HEK293 (cell line): ENCODE results near the gene SH3BGRL3.

Source experiments
- CTCF ChIA-PET: fragments of 350-600 bp; formaldehyde crosslinking; extraction: SDS; loops from one replicate; lab custom pipeline; 2021; ENCODE audit warnings: antibody characterized with exemption; lab: Yijun Ruan, JAX
- POLR2A ChIA-PET: fragments of 300-600 bp; formaldehyde crosslinking; extraction: SDS; loops from one replicate; lab custom pipeline; 2020; ENCODE audit warnings: antibody characterized with exemption, inconsistent platforms; lab: Yijun Ruan, JAX
- H3K27ac ChIP-seq: fragments of 200-500 bp; sonication (Bioruptor generic); 2 replicates; pipeline ENCODE4 v1.5.1; 2014; ENCODE audit warnings: low read depth, low read length, control low read depth, inconsistent platforms; ENCODE audit errors: extremely low read depth
- H3K36me3 ChIP-seq, 2 experiments: fragments of 200-500 bp in 1 of 2; sonication (Bioruptor generic) in 1 of 2; 1 replicate in 1 of 2; 2 replicates in 1 of 2; pipeline ENCODE4 v1.5.1; 2014 to 2017; ENCODE audit warnings: inconsistent platforms in 2 of 2, low read length in 2 of 2; ENCODE audit not compliant: control insufficient read depth in 2 of 2, insufficient read depth in 1 of 2
- H3K4me1 ChIP-seq: fragments of 200-500 bp; sonication (Bioruptor generic); 2 replicates; pipeline ENCODE4 v1.5.1; 2014; ENCODE audit warnings: mild to moderate bottlenecking, low read length, inconsistent platforms; ENCODE audit not compliant: control insufficient read depth, insufficient read depth
- H3K4me3 ChIP-seq: 2 replicates; pipeline ENCODE4 v1.5.1; 2011; ENCODE audit warnings: low read depth, mild to moderate bottlenecking, control low read depth, low read length, moderate library complexity
- H3K9me3 ChIP-seq: fragments of 200-500 bp; sonication (Bioruptor generic); 2 replicates; pipeline ENCODE4 v1.5.1; 2014; ENCODE audit warnings: low read depth, low read length, inconsistent platforms; ENCODE audit not compliant: control insufficient read depth, insufficient read depth
- EGR2 ChIP-seq: fragments of 450-650 bp; formaldehyde crosslinking; IDR thresholded peaks from 2 replicates; pipeline ENCODE4 v1.5.1; 2016; ENCODE audit warnings: low read depth, missing biosample characterization, missing genetic modification characterization
- HOXA7 ChIP-seq: sonication (generic); formaldehyde crosslinking; IDR thresholded peaks from 2 replicates; pipeline ENCODE4 v1.8.1; 2022; ENCODE audit warnings: missing genetic modification reagents, borderline replicate concordance
- HOXD13 ChIP-seq: sonication (generic); formaldehyde crosslinking; IDR thresholded peaks from 2 replicates; pipeline ENCODE4 v1.8.0; 2022; ENCODE audit warnings: missing genetic modification reagents, borderline replicate concordance
- KLF1 ChIP-seq: fragments of 450-650 bp; formaldehyde crosslinking; IDR thresholded peaks from 2 replicates; pipeline ENCODE4 v1.5.1; 2016; ENCODE audit warnings: missing biosample characterization, missing genetic modification characterization
- KLF7 ChIP-seq: fragments of 450-650 bp; formaldehyde crosslinking; IDR thresholded peaks from 2 replicates; pipeline ENCODE4 v1.5.1; 2016; ENCODE audit warnings: missing biosample characterization, missing genetic modification characterization, borderline replicate concordance
- MEIS1 ChIP-seq: sonication (generic); formaldehyde crosslinking; IDR thresholded peaks from 2 replicates; pipeline ENCODE4 v1.8.1; 2022; ENCODE audit warnings: missing genetic modification reagents, mild to moderate bottlenecking, borderline replicate concordance
- OSR2 ChIP-seq: fragments of 450-650 bp; formaldehyde crosslinking; IDR thresholded peaks from 2 replicates; pipeline ENCODE4 v1.5.1; 2016; ENCODE audit warnings: missing biosample characterization, missing genetic modification characterization
- PRDM1 ChIP-seq: fragments of 450-650 bp; formaldehyde crosslinking; IDR thresholded peaks from 2 replicates; pipeline ENCODE4; 2016; ENCODE audit warnings: missing biosample characterization, missing genetic modification characterization
- SCRT1 ChIP-seq: fragments of 450-650 bp; formaldehyde crosslinking; IDR thresholded peaks from 2 replicates; pipeline ENCODE4 v1.5.1; 2016; ENCODE audit warnings: missing biosample characterization, missing genetic modification characterization, borderline replicate concordance
- SETDB1 ChIP-seq: IDR thresholded peaks from one replicate; pipeline ENCODE4 v1.6.1; 2017; ENCODE audit warnings: mild to moderate bottlenecking, low read length, moderate library complexity, mixed read lengths; ENCODE audit not compliant: insufficient read length
- SP2 ChIP-seq: fragments of 450-650 bp; formaldehyde crosslinking; IDR thresholded peaks from 2 replicates; pipeline ENCODE4 v1.5.1; 2016; ENCODE audit warnings: missing biosample characterization, missing genetic modification characterization
- ZFHX2 ChIP-seq: fragments of 450-650 bp; formaldehyde crosslinking; conservative IDR thresholded peaks from 2 replicates; pipeline ENCODE4 v1.5.1; 2016; ENCODE audit warnings: missing biosample characterization, missing genetic modification characterization
- ZFP3 ChIP-seq: fragments of 450-650 bp; formaldehyde crosslinking; IDR thresholded peaks from 2 replicates; pipeline ENCODE4 v1.5.1; 2016; ENCODE audit warnings: low read depth, missing biosample characterization, missing genetic modification characterization
- ZNF155 ChIP-seq: fragments of 450-650 bp; formaldehyde crosslinking; IDR thresholded peaks from 2 replicates; pipeline ENCODE4 v1.5.1; 2016; ENCODE audit warnings: missing biosample characterization, missing genetic modification characterization
- ZNF169 ChIP-seq: fragments of 450-650 bp; formaldehyde crosslinking; IDR thresholded peaks from 2 replicates; pipeline ENCODE4 v1.5.1; 2016; ENCODE audit warnings: missing biosample characterization, missing genetic modification characterization
- ZNF175 ChIP-seq: fragments of 450-650 bp; formaldehyde crosslinking; IDR thresholded peaks from 2 replicates; pipeline ENCODE4 v1.5.1; 2016; ENCODE audit warnings: missing biosample characterization, missing genetic modification characterization
- ZNF184 ChIP-seq: fragments of 450-650 bp; IDR thresholded peaks from 2 replicates; pipeline ENCODE4 v1.5.1; 2018; ENCODE audit warnings: missing biosample characterization, mild to moderate bottlenecking, missing genetic modification characterization
- ZNF302 ChIP-seq: fragments of 450-650 bp; formaldehyde crosslinking; IDR thresholded peaks from 2 replicates; pipeline ENCODE4 v1.5.1; 2016; ENCODE audit warnings: missing biosample characterization, missing genetic modification characterization, low read depth
- ZNF311 ChIP-seq: fragments of 450-650 bp; formaldehyde crosslinking; IDR thresholded peaks from 2 replicates; pipeline ENCODE4 v1.5.1; 2017; ENCODE audit warnings: missing biosample characterization, missing genetic modification characterization, borderline replicate concordance
- ZNF350 ChIP-seq: fragments of 450-650 bp; formaldehyde crosslinking; IDR thresholded peaks from 2 replicates; pipeline ENCODE4 v1.5.0; 2017; ENCODE audit warnings: missing biosample characterization, mild to moderate bottlenecking, missing genetic modification characterization
- ZNF426 ChIP-seq: fragments of 450-650 bp; formaldehyde crosslinking; IDR thresholded peaks from 2 replicates; pipeline ENCODE4 v1.5.1; 2017; ENCODE audit warnings: missing biosample characterization, missing genetic modification characterization, mild to moderate bottlenecking, inconsistent platforms, moderate library complexity
- ZNF433 ChIP-seq: fragments of 450-650 bp; formaldehyde crosslinking; IDR thresholded peaks from 2 replicates; pipeline ENCODE4 v1.5.1; 2016; ENCODE audit warnings: missing biosample characterization, missing genetic modification characterization, low read depth
- ZNF514 ChIP-seq: fragments of 450-650 bp; formaldehyde crosslinking; IDR thresholded peaks from 2 replicates; pipeline ENCODE4 v1.5.1; 2016; ENCODE audit warnings: missing biosample characterization, missing genetic modification characterization
- ZNF521 ChIP-seq: fragments of 450-650 bp; formaldehyde crosslinking; IDR thresholded peaks from 2 replicates; pipeline ENCODE4 v1.5.1; 2017; ENCODE audit warnings: missing biosample characterization, mild to moderate bottlenecking, missing genetic modification characterization
- ZNF707 ChIP-seq: fragments of 450-650 bp; formaldehyde crosslinking; IDR thresholded peaks from 2 replicates; pipeline ENCODE4 v1.5.1; 2016; ENCODE audit warnings: missing biosample characterization, missing genetic modification characterization
- ZNF777 ChIP-seq: fragments of 450-650 bp; formaldehyde crosslinking; IDR thresholded peaks from 2 replicates; pipeline ENCODE4 v1.5.1; 2017; ENCODE audit warnings: missing biosample characterization, missing genetic modification characterization, borderline replicate concordance
- ZNF791 ChIP-seq: fragments of 450-650 bp; formaldehyde crosslinking; IDR thresholded peaks from 2 replicates; pipeline ENCODE4 v1.5.1; 2016; ENCODE audit warnings: missing biosample characterization, missing genetic modification characterization
- TF ChIP-seq, protein P1 (sequence below): fragments of 450-650 bp; formaldehyde crosslinking; optimal IDR thresholded peaks from 2 replicates; pipeline ENCODE3; 2016; ENCODE audit warnings: missing biosample characterization, mild to moderate bottlenecking, missing genetic modification characterization
- TF ChIP-seq, protein P2 (sequence below): fragments of 450-650 bp; formaldehyde crosslinking; IDR thresholded peaks from 2 replicates; pipeline ENCODE4 v1.5.1; 2016; ENCODE audit warnings: missing biosample characterization, missing genetic modification characterization
- TF ChIP-seq, protein P3 (sequence below): fragments of 450-650 bp; formaldehyde crosslinking; IDR thresholded peaks from 2 replicates; pipeline ENCODE4 v1.5.1; 2016; ENCODE audit warnings: missing biosample characterization, missing genetic modification characterization
- TF ChIP-seq, protein P4 (sequence below): fragments of 450-650 bp; formaldehyde crosslinking; IDR thresholded peaks from 2 replicates; pipeline ENCODE4 v1.5.1; 2016; ENCODE audit warnings: missing biosample characterization, missing genetic modification characterization
- TF ChIP-seq, protein P5 (sequence below): fragments of 450-650 bp; formaldehyde crosslinking; IDR thresholded peaks from 2 replicates; pipeline ENCODE4 v1.5.1; 2017; ENCODE audit warnings: missing biosample characterization, missing genetic modification characterization

The SH3BGRL3 gene

DNA sequence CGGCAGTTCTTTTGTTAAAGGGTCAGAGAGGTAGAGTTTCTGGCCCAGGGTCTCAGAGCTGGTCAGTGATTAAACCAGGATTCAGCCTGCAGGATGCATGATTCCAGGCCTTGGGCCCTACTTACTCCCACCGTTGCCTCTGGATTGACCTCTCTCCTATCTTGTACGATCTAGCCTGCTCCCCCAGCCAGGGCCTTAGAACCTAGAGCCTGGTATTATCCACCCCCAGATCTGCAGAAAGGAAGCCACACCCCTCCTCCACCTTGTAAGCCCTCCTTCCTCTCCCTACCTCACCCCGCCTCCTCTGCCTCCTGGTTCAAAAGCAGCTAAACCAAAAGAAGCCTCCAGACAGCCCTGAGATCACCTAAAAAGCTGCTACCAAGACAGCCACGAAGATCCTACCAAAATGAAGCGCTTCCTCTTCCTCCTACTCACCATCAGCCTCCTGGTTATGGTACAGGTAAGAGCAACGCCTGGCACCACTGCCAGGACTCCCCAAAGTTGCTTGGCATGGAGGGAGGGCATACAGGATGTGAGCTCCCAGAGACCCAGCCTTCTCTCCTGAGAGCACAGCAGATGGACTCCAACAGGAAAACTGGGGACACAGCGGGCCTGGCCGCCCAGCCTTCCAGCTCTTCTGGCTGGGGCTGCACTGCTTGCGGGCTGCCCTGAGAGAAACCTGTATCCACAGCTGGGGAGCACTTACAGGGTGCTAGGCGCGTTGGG is 37.9 kb downstream of the SH3BGRL3 start, which contains the start of gene CD52:
TSS of gene CD52 (plus strand) at position 347 of the 726 bp plus-strand sequence. CDS start at position 407, 60 bp downstream.
- Histone ChIP-seq H3K36me3 (peaks cover 0 to 10% of the 10 kb centered on the region in 2 experiments; a peak in 2 of 3 replicates), H3K27ac (no peak within 1 kb of the TSS), H3K4me3 (no peak within 1 kb of the TSS), H3K4me1 (no peaks in the 10 kb centered on the region), H3K9me3 (no peaks in the 10 kb centered on the region)
- CTCF ChIA-PET, result interaction anchor here (0.6 to 11.1 kb wide), 11 partner anchors 10 to 519 kb away, joined by 3 to 203 read pairs (median 3); partner anchors contain the start of gene CATSPER4
- POLR2A ChIA-PET, result interaction anchor here (1.2 to 1.7 kb wide), 2 partner anchors 33 to 38 kb away, joined by 3 to 4 read pairs; partner anchors contain the start of gene SH3BGRL3
- TF ChIP-seq, protein P1, sequence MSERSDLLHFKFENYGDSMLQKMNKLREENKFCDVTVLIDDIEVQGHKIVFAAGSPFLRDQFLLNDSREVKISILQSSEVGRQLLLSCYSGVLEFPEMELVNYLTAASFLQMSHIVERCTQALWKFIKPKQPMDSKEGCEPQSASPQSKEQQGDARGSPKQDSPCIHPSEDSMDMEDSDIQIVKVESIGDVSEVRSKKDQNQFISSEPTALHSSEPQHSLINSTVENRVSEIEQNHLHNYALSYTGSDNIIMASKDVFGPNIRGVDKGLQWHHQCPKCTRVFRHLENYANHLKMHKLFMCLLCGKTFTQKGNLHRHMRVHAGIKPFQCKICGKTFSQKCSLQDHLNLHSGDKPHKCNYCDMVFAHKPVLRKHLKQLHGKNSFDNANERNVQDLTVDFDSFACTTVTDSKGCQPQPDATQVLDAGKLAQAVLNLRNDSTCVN (tag by site-specific recombination), result no peak
- no peak for TF ChIP-seq MEIS1 (CRISPR knock-in tag)
- TF ChIP-seq HOXA7 (CRISPR knock-in tag), result no peak
- peak; percentile 8; the same call in 1 of the 2 replicates for TF ChIP-seq SP2 (tag by site-specific recombination)
- TF ChIP-seq ZNF311 (tag by site-specific recombination), result no peak
- TF ChIP-seq ZNF426 (tag by site-specific recombination), result no peak
- TF ChIP-seq ZNF433 (tag by site-specific recombination), result no peak
- TF ChIP-seq, protein P2, sequence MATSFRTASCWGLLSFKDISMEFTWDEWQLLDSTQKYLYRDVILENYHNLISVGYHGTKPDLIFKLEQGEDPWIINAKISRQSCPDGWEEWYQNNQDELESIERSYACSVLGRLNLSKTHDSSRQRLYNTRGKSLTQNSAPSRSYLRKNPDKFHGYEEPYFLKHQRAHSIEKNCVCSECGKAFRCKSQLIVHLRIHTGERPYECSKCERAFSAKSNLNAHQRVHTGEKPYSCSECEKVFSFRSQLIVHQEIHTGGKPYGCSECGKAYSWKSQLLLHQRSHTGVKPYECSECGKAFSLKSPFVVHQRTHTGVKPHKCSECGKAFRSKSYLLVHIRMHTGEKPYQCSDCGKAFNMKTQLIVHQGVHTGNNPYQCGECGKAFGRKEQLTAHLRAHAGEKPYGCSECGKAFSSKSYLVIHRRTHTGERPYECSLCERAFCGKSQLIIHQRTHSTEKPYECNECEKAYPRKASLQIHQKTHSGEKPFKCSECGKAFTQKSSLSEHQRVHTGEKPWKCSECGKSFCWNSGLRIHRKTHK (tag by site-specific recombination), result no peak
- TF ChIP-seq ZNF175, result no peak
- TF ChIP-seq, protein P3, sequence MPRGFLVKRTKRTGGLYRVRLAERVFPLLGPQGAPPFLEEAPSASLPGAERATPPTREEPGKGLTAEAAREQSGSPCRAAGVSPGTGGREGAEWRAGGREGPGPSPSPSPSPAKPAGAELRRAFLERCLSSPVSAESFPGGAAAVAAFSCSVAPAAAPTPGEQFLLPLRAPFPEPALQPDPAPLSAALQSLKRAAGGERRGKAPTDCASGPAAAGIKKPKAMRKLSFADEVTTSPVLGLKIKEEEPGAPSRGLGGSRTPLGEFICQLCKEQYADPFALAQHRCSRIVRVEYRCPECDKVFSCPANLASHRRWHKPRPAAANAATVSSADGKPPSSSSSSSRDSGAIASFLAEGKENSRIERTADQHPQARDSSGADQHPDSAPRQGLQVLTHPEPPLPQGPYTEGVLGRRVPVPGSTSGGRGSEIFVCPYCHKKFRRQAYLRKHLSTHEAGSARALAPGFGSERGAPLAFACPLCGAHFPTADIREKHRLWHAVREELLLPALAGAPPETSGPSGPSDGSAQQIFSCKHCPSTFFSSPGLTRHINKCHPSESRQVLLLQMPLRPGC (tag by site-specific recombination), result no peak
- TF ChIP-seq HOXD13, result no peak
- no peak for TF ChIP-seq ZNF777
- no peak for TF ChIP-seq ZNF302 (tag by site-specific recombination)
- TF ChIP-seq ZNF155 (tag by site-specific recombination), result no peak
- no peak for TF ChIP-seq OSR2 (tag by site-specific recombination)
- TF ChIP-seq, protein P4, sequence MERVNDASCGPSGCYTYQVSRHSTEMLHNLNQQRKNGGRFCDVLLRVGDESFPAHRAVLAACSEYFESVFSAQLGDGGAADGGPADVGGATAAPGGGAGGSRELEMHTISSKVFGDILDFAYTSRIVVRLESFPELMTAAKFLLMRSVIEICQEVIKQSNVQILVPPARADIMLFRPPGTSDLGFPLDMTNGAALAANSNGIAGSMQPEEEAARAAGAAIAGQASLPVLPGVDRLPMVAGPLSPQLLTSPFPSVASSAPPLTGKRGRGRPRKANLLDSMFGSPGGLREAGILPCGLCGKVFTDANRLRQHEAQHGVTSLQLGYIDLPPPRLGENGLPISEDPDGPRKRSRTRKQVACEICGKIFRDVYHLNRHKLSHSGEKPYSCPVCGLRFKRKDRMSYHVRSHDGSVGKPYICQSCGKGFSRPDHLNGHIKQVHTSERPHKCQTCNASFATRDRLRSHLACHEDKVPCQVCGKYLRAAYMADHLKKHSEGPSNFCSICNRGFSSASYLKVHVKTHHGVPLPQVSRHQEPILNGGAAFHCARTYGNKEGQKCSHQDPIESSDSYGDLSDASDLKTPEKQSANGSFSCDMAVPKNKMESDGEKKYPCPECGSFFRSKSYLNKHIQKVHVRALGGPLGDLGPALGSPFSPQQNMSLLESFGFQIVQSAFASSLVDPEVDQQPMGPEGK, result no peak
- TF ChIP-seq ZNF514 (tag by site-specific recombination), result no peak
- TF ChIP-seq SETDB1, result no peak
- no peak for TF ChIP-seq ZFP3 (tag by site-specific recombination)
- no peak for TF ChIP-seq ZNF184 (tag by site-specific recombination)
- TF ChIP-seq ZNF521 (tag by site-specific recombination), result no peak
- no peak for TF ChIP-seq ZNF707
- TF ChIP-seq EGR2 (tag by site-specific recombination), result peak; percentile 81
- TF ChIP-seq ZNF791 (tag by site-specific recombination), result no peak
- TF ChIP-seq KLF7 (tag by site-specific recombination), result no peak
- TF ChIP-seq ZNF350 (tag by site-specific recombination), result no peak
- TF ChIP-seq PRDM1 (tag by site-specific recombination), result no peak
- peak; percentile 62 for TF ChIP-seq ZFHX2 (tag by site-specific recombination)
- TF ChIP-seq ZNF169 (tag by site-specific recombination), result no peak
- TF ChIP-seq SCRT1 (tag by site-specific recombination), result no peak
- TF ChIP-seq KLF1 (tag by site-specific recombination), result peak; percentile 44; the same call in 1 of the 2 replicates
- TF ChIP-seq, protein P5, sequence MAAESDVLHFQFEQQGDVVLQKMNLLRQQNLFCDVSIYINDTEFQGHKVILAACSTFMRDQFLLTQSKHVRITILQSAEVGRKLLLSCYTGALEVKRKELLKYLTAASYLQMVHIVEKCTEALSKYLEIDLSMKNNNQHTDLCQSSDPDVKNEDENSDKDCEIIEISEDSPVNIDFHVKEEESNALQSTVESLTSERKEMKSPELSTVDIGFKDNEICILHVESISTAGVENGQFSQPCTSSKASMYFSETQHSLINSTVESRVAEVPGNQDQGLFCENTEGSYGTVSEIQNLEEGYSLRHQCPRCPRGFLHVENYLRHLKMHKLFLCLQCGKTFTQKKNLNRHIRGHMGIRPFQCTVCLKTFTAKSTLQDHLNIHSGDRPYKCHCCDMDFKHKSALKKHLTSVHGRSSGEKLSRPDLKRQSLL (tag by site-specific recombination), result no peak
